ENCODE measurements around the gene MGLL.

MGLL gene

DNA sequence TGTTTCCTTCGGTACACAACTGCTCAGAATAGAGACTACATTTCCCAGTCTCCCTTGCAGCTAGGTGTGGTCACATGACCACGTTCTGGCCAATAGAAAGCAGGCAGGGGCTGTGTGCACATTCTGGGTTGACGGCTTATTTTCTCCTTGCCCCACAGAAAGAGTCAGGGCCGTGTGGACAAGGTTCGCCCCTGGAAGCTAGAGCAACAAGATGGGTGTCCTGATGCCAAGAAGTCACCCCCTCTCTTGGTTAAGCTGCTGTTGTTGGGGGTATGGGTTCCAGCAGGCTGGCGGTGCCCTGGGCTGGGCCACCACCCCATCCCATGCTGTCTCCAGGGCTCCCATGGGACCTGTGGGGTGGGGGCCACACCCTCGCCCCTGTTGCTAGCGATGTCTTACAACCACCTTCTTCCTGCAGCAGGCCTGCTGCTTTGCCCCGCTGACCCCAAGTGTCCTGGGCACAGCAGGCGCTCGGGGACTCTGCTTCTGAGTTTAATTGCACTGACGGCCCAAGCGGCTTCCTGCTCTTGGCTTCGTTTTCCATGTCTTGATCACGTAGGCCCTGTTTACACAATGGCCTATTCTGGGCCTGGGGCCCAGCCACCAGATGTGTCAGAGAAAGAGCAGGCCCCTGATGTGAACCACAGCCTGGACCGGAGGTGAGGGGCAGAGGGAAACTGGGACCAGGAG lies 124.6 kb downstream of the MGLL start:
- H3K4me3 ChIP-seq (replicated peaks; ENCODE audit: low read depth, low read length) = peak overlapping the region; percentile 28
- DNase-seq (ENCODE audit: extremely low read depth, low read depth) = peak; percentile 83
- no peak for TF ChIP-seq CTCF (IDR thresholded peaks at IDR 0.05; ENCODE audit: low read depth, low read length, missing control alignments)

- peak; percentile 29 for TF ChIP-seq CTCF (IDR thresholded peaks at IDR 0.05; ENCODE audit: low read depth, low read length, missing control alignments)
- H3K4me3 ChIP-seq (replicated peaks; ENCODE audit: low read depth, low read length) = no peak overlapping the region
- DNase-seq (ENCODE audit: extremely low read depth, low read depth) = no peak
Observed at GRCh38 chr3:127694467-127695215, 127.7 kb downstream of the MGLL start.

GRCh38 chr3:127693336-127693843 lies 128.9 kb downstream of the MGLL start:
- no peak for DNase-seq (ENCODE audit: extremely low read depth, low read depth)
- TF ChIP-seq CTCF (IDR thresholded peaks at IDR 0.05; ENCODE audit: low read depth, low read length, missing control alignments) = no peak
- H3K4me3 ChIP-seq (replicated peaks; ENCODE audit: low read depth, low read length) = no peak overlapping the region

DNA sequence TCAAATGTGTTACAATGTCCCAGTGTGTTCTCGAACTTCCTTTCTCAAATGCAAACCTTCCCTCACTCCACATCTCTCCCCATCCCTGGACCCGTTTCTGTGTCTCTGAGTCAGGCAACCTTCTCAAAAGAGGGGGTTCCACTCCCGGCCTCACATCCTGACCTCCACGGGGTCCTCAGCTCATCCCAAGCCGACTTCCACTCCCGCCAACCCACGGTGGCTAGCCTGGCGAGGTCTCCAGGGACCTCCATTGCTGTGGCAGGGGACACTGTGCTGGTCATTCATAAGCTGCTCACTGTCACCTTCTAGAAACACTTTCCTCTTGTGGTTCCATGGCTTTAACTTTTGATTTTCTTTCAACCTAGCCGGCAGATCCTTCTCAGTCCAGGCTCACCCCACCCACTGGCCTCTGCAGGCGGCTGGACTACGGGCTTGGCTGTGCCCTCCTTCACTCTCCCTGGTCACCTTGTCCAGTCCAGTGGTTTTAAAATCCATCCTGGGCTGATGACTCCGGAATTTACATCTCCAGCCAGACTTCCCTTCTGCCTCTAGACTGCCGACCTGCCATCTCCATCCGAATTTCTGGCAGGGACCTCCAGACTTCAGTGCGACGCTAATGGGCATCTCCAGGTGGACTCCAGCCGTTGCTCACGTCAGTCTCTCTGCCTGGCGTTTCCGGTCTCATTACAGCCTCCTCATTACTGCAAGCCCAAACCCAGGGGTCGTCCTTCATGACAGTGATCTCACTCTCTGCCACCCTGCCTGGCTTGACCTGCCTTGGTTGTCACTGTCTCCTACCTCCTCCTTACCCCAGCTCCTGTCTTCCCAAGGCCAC lies 129.6 kb downstream of the MGLL start:
- TF ChIP-seq CTCF (IDR thresholded peaks at IDR 0.05; ENCODE audit: low read depth, low read length, missing control alignments) = no peak
- no peak overlapping the region for H3K4me3 ChIP-seq (replicated peaks; ENCODE audit: low read depth, low read length)
- DNase-seq (ENCODE audit: extremely low read depth, low read depth) = no peak

DNA sequence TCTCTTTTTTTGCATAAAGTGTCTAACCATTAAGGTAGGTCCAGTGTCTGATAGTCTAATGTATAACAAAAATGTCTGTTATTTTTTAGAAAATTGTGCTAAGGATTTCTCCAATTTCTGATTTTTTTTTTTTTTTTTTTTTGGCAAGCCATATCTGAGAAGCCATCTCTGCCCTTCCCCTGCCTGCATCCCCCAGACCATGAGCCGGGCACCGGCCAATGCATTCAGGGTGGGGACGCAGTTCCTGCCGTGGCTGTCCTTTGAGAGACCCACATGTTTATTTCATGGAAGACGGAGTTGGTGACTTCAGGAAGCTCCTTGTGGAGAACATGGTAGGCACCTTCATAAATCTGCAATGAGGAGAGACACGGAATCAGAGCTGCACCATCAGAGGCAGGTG lies 130.3 kb downstream of the MGLL start:
- no peak for DNase-seq (ENCODE audit: extremely low read depth, low read depth)
- TF ChIP-seq CTCF (IDR thresholded peaks at IDR 0.05; ENCODE audit: low read depth, low read length, missing control alignments) = no peak
- no peak overlapping the region for H3K4me3 ChIP-seq (replicated peaks; ENCODE audit: low read depth, low read length)

GRCh38 chr3:127691489-127691888 lies 130.8 kb downstream of the MGLL start:
- no peak for TF ChIP-seq CTCF (IDR thresholded peaks at IDR 0.05; ENCODE audit: low read depth, low read length, missing control alignments)
- no peak overlapping the region for H3K4me3 ChIP-seq (replicated peaks; ENCODE audit: low read depth, low read length)
- DNase-seq (ENCODE audit: extremely low read depth, low read depth) = no peak
